ENCODE data around the gene IGSF22.
"Not testable (repeated sequence)": the region's sequence is repeated elsewhere in the genome, so short reads cannot be mapped to it uniquely, and the experiment has no call there.

Gene IGSF22

DNA sequence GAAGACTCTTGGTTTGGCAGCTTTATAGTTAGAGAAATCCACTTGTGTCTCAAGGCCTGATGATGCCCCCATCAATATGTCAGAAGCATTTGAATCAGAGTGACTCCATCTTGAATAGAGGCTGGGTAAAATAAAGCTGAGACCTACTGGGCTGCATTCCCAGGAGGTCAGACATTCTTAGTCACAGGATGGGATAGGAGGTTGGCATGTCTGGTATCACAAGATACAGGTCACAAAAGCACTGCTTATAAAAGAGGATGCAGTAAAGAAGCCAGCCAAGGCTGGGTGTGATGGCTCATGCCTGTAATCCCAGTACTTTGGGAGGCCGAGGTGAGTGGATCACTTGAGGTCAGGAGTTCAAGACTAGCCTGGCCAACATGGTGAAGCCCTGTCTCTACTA is 44.0 kb downstream of the IGSF22 start:
- not testable (repeated sequence) for DNase-seq

DNA sequence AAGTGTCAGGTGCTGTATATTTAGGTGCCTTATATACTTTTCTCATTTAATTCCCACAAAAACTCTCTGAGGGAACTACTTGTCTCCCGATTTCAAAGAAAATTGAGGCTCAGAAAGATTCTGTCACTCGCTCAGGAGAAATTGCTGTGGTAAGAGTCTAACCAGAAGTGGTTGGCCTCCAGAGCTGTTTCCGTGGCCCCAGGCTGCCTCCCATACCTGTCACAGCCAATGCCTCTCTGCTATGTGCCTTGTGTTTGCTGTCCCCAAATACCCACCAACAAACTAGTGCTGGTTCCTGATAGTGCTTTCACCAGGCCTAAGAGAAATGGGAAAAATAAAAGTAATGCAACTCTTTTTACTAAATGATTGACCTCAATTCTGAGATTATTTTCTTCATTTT is 48.4 kb downstream of the IGSF22 start:
- DNase-seq, result no peak

DNA sequence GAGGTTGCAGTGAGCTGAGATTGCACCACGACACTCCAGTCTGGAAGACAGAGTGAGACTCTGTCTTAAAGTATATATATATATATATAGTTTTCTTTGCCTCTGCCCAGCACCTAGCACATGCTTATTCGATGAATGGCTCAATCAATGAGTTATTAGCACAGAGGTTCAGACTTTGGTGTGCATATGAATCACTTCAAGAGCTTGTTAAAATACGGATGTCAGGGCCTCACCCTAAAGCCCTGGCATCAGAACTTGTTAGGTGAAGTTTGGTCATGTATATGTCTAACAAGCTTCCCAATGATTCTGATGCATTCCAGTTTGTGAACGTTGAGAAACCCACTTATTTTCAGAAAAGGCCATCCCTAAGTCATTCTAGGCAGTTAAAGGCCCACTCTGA is 49.2 kb downstream of the IGSF22 start:
- DNase-seq, result no peak

DNA sequence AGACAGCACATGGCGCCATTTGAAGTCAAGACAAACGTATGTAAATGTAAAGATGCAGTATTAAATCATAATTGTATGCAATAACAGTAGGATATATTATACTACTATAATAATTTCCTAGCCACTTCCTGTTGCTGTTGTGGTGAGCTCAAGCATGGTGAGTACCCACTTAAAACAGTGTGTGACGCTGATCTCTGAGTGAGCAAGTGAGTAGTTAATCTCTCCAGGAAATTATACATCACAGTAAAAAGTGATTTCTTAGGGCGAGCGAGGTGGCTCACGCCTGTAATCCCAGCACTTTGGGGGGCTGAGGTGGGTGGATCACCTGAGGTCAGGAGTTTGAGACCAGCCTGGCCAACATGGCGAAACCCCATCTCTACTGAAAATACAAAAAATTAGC is 53.8 kb downstream of the IGSF22 start:
- not testable (repeated sequence) for DNase-seq

DNA sequence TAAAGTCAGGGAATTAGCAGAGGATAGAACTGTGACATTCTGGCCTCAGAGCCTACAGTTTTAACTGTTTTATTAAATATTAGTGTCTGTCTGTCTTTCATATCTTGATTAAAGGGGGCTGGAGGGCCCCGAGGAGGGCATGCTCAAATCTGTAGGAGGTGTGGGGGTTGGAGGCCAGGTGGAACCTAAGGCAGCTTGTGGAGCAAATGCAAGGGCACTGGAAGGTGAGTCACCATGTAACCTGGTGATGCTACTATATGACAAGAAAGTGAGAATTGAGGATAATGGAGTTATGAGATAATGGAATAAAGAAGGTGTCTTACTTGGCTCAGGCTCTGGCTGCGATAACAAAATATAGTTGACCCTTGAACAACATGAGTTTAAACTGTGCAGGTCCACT is 54.7 kb downstream of the IGSF22 start:
- DNase-seq, result no peak

DNA sequence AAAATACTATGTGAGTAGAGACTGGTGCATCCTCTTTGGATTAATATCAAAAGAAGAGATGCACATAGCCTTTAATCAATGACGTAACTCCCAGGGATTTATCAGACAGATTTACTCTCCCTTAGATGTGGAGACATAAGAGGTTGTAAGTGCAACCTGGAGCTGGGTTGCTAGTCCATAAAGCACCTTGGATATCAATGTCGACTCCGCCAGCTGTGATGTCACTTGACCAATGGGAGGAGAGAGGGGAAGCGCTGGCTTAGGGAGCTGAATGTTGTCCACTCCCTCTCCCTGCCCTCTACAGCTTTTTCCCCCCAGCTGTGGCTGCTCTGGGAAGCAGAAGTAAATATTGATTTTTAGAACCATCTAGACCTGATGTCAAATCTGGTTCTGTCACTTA is 56.3 kb downstream of the IGSF22 start:
- no peak for DNase-seq

DNA sequence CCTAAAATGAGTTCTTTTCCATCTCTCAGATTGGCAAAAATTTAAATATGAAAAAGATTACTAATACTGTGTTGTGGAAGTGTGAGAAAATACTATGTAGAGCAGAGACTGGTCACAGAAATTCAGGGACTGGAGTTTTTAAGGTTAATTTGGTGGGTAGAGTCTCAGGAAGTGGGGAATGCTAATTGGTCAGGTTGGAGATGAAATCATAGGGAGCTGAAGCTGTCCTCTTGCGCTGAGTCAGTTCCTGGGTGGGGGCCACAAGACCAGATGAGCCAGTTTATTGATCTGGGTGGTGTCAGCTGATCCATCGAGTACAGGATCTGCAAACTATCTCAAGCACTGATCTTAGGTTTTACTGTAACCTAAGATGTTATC is 56.8 kb downstream of the IGSF22 start:
- no peak for DNase-seq

DNA sequence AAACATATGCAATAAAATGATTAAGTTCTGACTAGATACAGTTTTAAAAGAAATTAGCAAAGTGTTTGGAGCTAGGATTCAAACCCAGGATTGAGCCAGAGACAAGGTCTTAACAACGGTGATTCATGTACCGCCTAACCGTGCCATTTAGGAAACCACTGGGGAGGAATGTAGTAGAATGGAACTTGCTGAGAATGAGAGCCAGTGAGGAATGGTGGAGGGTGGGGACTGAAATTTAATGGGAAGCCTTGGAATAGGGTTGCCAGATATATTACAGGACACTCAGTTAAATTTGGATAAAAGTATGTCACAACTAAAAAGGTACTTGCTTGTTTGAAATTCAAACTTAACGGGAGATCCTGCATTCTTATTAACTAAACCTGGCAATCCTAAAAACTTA is 57.9 kb downstream of the IGSF22 start:
- DNase-seq, result no peak

DNA sequence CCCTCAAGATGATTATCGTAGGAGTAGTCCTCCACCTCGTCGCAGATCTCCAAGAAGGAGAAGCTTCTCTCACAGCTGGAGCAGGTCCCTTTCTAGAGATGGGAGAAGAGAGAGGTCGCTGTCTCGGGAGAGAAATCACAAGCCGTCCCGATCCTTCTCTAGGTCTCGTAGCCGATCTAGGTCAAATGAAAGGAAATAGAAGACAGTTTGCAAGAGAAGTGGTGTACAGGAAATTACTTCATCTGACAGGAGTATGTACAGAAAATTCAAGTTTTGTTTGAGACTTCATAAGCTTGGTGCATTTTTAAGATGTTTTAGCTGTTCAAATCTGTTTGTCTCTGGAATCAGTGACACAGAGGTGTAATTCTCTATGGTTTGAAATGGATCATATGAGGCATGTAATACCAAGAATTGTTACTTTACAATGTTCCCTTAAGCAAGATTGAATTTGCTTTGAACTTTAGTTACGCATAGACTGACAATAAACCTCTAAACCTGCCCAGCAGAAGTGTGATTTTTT is 60.6 kb downstream of the IGSF22 start:
- DNase-seq, result not testable (repeated sequence)

DNA sequence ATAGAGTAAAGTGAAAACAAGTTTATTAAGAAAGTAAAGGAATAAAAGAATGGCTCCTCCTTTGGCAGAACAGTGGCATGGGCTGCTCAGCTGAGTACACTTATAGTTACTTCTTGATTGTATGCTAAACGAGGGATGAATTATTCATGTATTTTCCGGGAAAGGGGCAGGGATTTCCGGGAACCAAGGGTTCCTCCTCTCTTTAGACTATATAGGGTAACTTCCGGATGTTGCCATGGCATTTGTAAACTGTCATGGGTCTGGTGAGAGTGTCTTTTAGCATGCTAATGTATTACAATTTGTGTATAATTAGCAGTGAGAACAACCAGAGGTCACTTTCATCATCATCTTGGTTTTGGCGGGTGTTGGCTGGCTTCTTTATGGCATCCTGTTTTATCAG is 68.3 kb downstream of the IGSF22 start:
- no peak for DNase-seq
